ENCODE data around the gene MCHR1.
"Not testable (repeated sequence)": the region's sequence is repeated elsewhere in the genome, so short reads cannot be mapped to it uniquely, and the experiment has no call there.

MCHR1 gene

DNA sequence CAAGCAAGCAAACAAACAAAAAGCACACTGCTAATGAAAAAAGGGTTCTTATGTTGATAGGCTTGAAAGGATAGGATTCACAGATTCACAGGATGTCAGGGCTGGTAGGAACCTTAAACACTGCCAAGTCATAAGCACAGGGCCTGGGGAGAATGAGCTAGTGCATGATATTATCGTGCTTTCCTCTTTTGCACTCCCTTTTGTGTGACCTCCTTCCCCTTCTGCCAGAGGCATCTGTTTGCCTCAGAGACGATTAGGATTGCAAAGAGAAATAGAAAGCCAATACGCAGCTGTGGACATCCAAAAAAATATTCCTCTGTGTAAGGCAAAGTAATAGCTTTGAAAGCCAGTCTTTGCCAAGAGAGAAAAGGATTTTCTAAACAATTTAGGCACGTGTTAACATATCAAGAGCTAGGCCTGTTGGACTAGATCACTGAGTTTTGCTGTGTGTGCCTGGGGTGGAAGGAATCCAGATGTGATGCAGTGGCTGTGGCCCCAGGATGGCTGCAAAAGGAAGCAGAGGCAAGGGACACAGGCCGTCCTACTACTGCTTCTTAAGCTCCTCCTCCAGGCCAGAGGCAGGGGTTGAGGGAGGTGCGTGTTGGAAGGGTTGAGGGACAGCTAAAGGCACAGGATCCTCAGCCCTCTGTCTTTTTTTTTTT is 30.6 kb downstream of the MCHR1 start:
- Histone ChIP-seq H3K4me3 (no peak overlapping the region), H3K9me3 (ENCODE audit: low read depth, low read length) (no peaks in the 10 kb centered on the region), H3K9ac (ENCODE audit: insufficient read length) (no peak overlapping the region), H3K27ac (no peak overlapping the region), H3K36me3 (ENCODE audit: insufficient read depth, low read length) (no peaks in the 10 kb centered on the region)
- DNase-seq (ENCODE audit: low read depth, low spot score): no peak
- no peak for TF ChIP-seq POLR2AphosphoS5 (IDR thresholded peaks at IDR 0.05; ENCODE audit: borderline replicate concordance, low read depth, low read length)
- TF ChIP-seq EZH2 (IDR thresholded peaks at IDR 0.05): no peak
- TF ChIP-seq FOXP2 (optimal IDR thresholded peaks at IDR 0.05; ENCODE audit: control extremely low read depth, extremely low read length, insufficient read depth): no peak

DNA sequence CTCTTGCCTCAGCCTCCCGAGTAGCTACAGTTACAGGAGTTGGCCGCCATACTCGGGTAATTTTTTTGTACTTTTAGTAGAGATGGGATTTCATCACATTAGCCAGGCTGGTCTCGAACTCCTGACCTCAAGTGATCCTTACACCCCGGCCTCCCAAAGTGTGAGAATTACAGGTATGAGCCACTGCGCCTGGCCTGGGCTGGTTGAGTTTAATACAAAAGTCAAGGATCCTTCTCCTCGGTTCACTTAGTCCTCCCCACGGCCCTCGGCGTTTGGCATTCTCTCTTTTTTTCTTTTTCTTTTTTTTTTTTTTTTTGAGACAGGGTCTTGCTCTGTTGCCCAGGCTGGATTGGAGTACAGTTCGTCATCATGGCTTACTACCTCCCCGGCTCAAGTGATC is 33.0 kb downstream of the MCHR1 start:
- no peak for DNase-seq (ENCODE audit: low read depth, low spot score)
- no peak overlapping the region for H3K27ac ChIP-seq
- no peaks in the 10 kb centered on the region for H3K36me3 ChIP-seq (ENCODE audit: insufficient read depth, low read length)
- no peak overlapping the region for H3K4me3 ChIP-seq
- no peaks in the 10 kb centered on the region for H3K9me3 ChIP-seq (ENCODE audit: low read depth, low read length)
- H3K9ac ChIP-seq (ENCODE audit: insufficient read length): no peak overlapping the region
- no peak for TF ChIP-seq POLR2AphosphoS5 (IDR thresholded peaks at IDR 0.05; ENCODE audit: borderline replicate concordance, low read depth, low read length)
- TF ChIP-seq EZH2 (IDR thresholded peaks at IDR 0.05): no peak

DNA sequence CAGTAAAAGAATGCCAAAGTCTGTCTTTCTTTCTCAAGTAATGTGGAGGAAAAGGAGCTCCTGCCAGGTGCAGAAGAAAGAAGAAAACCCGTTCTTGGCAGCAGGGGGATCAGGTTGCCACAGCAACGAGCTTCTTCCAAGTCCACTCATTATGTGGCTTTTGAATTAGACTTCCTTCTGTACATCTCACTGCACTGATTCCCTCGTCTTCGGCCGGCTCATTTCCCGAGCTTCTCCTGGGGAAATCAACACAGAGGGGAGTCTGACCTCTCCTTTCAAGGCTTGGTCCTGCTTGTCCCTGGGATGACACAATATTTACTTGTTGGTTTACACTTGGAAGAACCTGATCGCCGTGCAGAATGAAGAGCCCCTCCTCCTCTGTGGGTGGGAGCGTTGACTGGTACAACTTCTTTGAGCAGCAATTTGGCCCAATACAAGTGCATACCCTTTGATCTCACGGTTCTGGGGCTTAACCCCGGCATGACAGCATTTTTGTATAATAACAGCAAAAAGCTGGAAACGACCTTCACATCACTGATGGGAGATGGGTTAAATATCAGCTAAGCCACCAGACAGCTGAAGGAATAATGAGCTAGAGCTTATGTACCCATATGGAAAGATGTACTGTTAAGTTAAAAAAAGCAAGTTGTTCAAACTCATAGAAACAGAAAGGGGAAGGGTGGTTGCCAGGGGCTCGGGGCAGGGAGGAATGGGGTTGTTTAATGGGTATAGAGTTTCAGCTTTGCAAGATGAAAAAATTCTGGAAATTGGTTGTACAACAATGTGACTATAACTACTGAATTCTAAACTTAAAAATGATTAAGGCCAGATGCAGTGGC is 35.4 kb downstream of the MCHR1 start:
- Histone ChIP-seq H3K9ac (ENCODE audit: insufficient read length) (no peak overlapping the region), H3K9me3 (ENCODE audit: low read depth, low read length) (no peaks in the 10 kb centered on the region), H3K27ac (no peak overlapping the region), H3K4me3 (no peak overlapping the region), H3K36me3 (ENCODE audit: insufficient read depth, low read length) (no peaks in the 10 kb centered on the region)
- no peak for TF ChIP-seq FOXP2 (optimal IDR thresholded peaks at IDR 0.05; ENCODE audit: control extremely low read depth, extremely low read length, insufficient read depth)
- no peak for TF ChIP-seq EZH2 (IDR thresholded peaks at IDR 0.05)
- no peak for TF ChIP-seq POLR2AphosphoS5 (IDR thresholded peaks at IDR 0.05; ENCODE audit: borderline replicate concordance, low read depth, low read length)
- DNase-seq (ENCODE audit: low read depth, low spot score): no peak

GRCh38 chr22:40716116-40716515 is 36.8 kb downstream of the MCHR1 start:
- DNase-seq (ENCODE audit: low read depth, low spot score): no peak
- no peaks in the 10 kb centered on the region for H3K9me3 ChIP-seq (ENCODE audit: low read depth, low read length)
- no peak overlapping the region for H3K27ac ChIP-seq

GRCh38 chr22:40717657-40718056 is 38.4 kb downstream of the MCHR1 start:
- H3K9ac ChIP-seq (ENCODE audit: insufficient read length); H3K27ac ChIP-seq; DNase-seq (ENCODE audit: low read depth, low spot score); H3K36me3 ChIP-seq (ENCODE audit: insufficient read depth, low read length); H3K9me3 ChIP-seq (ENCODE audit: low read depth, low read length); H3K4me3 ChIP-seq: not testable (repeated sequence)

More at GRCh38 chr22:40716116-40716515, 36.8 kb downstream of the MCHR1 start:
- H3K9ac ChIP-seq (ENCODE audit: insufficient read length): no peak overlapping the region
- no peak overlapping the region for H3K4me3 ChIP-seq
- TF ChIP-seq EZH2 (IDR thresholded peaks at IDR 0.05) (no peak), FOXP2 (optimal IDR thresholded peaks at IDR 0.05; ENCODE audit: control extremely low read depth, extremely low read length, insufficient read depth) (no peak), POLR2AphosphoS5 (IDR thresholded peaks at IDR 0.05; ENCODE audit: borderline replicate concordance, low read depth, low read length) (no peak)
- no peaks in the 10 kb centered on the region for H3K36me3 ChIP-seq (ENCODE audit: insufficient read depth, low read length)

- TF ChIP-seq EZH2 (IDR thresholded peaks at IDR 0.05): no peak
- no peak for TF ChIP-seq POLR2AphosphoS5 (IDR thresholded peaks at IDR 0.05; ENCODE audit: borderline replicate concordance, low read depth, low read length)
- Histone ChIP-seq H3K9ac (ENCODE audit: insufficient read length) (no peak overlapping the region), H3K36me3 (ENCODE audit: insufficient read depth, low read length) (no peaks in the 10 kb centered on the region), H3K27ac (no peak overlapping the region), H3K9me3 (ENCODE audit: low read depth, low read length) (no peaks in the 10 kb centered on the region), H3K4me3 (no peak overlapping the region)
- no peak for DNase-seq (ENCODE audit: low read depth, low spot score)
These were observed 39.2 kb downstream of the MCHR1 start for GRCh38 chr22:40718250-40719204.

- Histone ChIP-seq H3K9ac (ENCODE audit: insufficient read length) (no peak overlapping the region), H3K4me3 (no peak overlapping the region), H3K9me3 (ENCODE audit: low read depth, low read length) (no peaks in the 10 kb centered on the region), H3K27ac (no peak overlapping the region), H3K36me3 (ENCODE audit: insufficient read depth, low read length) (no peaks in the 10 kb centered on the region)
- TF ChIP-seq POLR2AphosphoS5 (IDR thresholded peaks at IDR 0.05; ENCODE audit: borderline replicate concordance, low read depth, low read length): no peak
- no peak for TF ChIP-seq FOXP2 (optimal IDR thresholded peaks at IDR 0.05; ENCODE audit: control extremely low read depth, extremely low read length, insufficient read depth)
- TF ChIP-seq EZH2 (IDR thresholded peaks at IDR 0.05): no peak
- DNase-seq (ENCODE audit: low read depth, low spot score): no peak
These were observed 40.3 kb downstream of the MCHR1 start for GRCh38 chr22:40719599-40719998.

- not testable (repeated sequence) for DNase-seq (ENCODE audit: low read depth, low spot score); H3K36me3 ChIP-seq (ENCODE audit: insufficient read depth, low read length); H3K9ac ChIP-seq (ENCODE audit: insufficient read length); H3K27ac ChIP-seq; H3K4me3 ChIP-seq; H3K9me3 ChIP-seq (ENCODE audit: low read depth, low read length)
These were observed 40.9 kb downstream of the MCHR1 start for GRCh38 chr22:40720156-40720537.

Data from SK-N-MC (cell line).